H9 (cell line): Measurements from ENCODE around the gene AFF2. TPM values are rescaled to one million over a fixed set of nuclear protein-coding genes. Genes with fewer than 3 reads are reported as not detected.

Source experiments
- DNase-seq: peaks from one replicate; pipeline ENCODE4 v3.0.0-alpha.2; 2017
- H2AFZ ChIP-seq: one replicate; pipeline ENCODE4 v1.6.1; 2013; ENCODE audit warnings: mild to moderate bottlenecking, low read length, control low read depth, moderate library complexity
- H2AK5ac ChIP-seq: 2 replicates; pipeline ENCODE4 v1.6.1; 2013; ENCODE audit warnings: low read length, control low read depth, mixed read lengths; ENCODE audit not compliant: insufficient read length
- H2BK120ac ChIP-seq: one replicate; pipeline ENCODE4 v1.6.1; 2013; ENCODE audit warnings: low read depth, mild to moderate bottlenecking, low read length, control low read depth, inconsistent platforms; ENCODE audit not compliant: poor library complexity, severe bottlenecking
- H2BK12ac ChIP-seq: 2 replicates; pipeline ENCODE4 v1.6.1; 2013; ENCODE audit warnings: low read length, control low read depth, mixed read lengths, low read depth; ENCODE audit not compliant: insufficient read length
- H2BK15ac ChIP-seq: 2 replicates; pipeline ENCODE4 v1.6.1; 2013; ENCODE audit warnings: low read depth, low read length, control low read depth
- H2BK20ac ChIP-seq: one replicate; pipeline ENCODE4 v1.6.1; 2013; ENCODE audit warnings: low read depth, mild to moderate bottlenecking, low read length, control low read depth, inconsistent platforms; ENCODE audit not compliant: poor library complexity, severe bottlenecking
- H2BK5ac ChIP-seq: 2 replicates; pipeline ENCODE4 v1.6.1; 2013; ENCODE audit warnings: low read length, control low read depth, mixed read lengths; ENCODE audit not compliant: insufficient read length
- H3K14ac ChIP-seq: 2 replicates; pipeline ENCODE4 v1.6.1; 2013; ENCODE audit warnings: low read length, control low read depth; ENCODE audit not compliant: insufficient read depth
- H3K18ac ChIP-seq: 2 replicates; pipeline ENCODE4 v1.6.1; 2013; ENCODE audit warnings: low read depth, mild to moderate bottlenecking, mixed read lengths, low read length, control low read depth; ENCODE audit not compliant: insufficient read length
- H3K23ac ChIP-seq: 2 replicates; pipeline ENCODE4 v1.6.1; 2013; ENCODE audit warnings: low read length, control low read depth, mixed read lengths, low read depth; ENCODE audit not compliant: insufficient read length
- H3K23me2 ChIP-seq: 2 replicates; pipeline ENCODE4 v1.6.1; 2013; ENCODE audit warnings: low read depth, mild to moderate bottlenecking, mixed read lengths, low read length, control low read depth; ENCODE audit not compliant: insufficient read length, poor library complexity, severe bottlenecking
- H3K27ac ChIP-seq: 2 replicates; pipeline ENCODE4 v1.5.1; 2013; ENCODE audit warnings: low read length, control low read depth, mixed read lengths, low read depth; ENCODE audit not compliant: insufficient read length
- H3K27me3 ChIP-seq: 2 replicates; pipeline ENCODE4 v1.6.1; 2013; ENCODE audit warnings: low read length, control low read depth, inconsistent platforms; ENCODE audit not compliant: insufficient read depth
- H3K4ac ChIP-seq: 2 replicates; pipeline ENCODE4 v1.6.1; 2013; ENCODE audit warnings: low read depth, mild to moderate bottlenecking, control low read depth, inconsistent platforms, low read length, moderate library complexity
- H3K4me1 ChIP-seq: 2 replicates; pipeline ENCODE4 v1.6.1; 2013; ENCODE audit warnings: low read length, control low read depth, inconsistent platforms; ENCODE audit not compliant: insufficient read depth
- H3K4me2 ChIP-seq: 2 replicates; pipeline ENCODE4 v1.6.1; 2013; ENCODE audit warnings: low read length, control low read depth, mixed read lengths; ENCODE audit not compliant: insufficient read length, insufficient read depth
- H3K56ac ChIP-seq: 2 replicates; pipeline ENCODE4 v1.6.1; 2013; ENCODE audit warnings: low read depth, mild to moderate bottlenecking, mixed read lengths, low read length, control low read depth; ENCODE audit not compliant: insufficient read length
- H3K79me1 ChIP-seq: 2 replicates; pipeline ENCODE4 v1.6.1; 2013; ENCODE audit warnings: low read depth, mild to moderate bottlenecking, moderate library complexity, low read length, control low read depth, inconsistent platforms; ENCODE audit not compliant: insufficient read depth, poor library complexity, severe bottlenecking
- H3K79me2 ChIP-seq: 2 replicates; pipeline ENCODE4 v1.6.1; 2013; ENCODE audit warnings: low read length, control low read depth, inconsistent platforms; ENCODE audit not compliant: insufficient read depth
- H3K9ac ChIP-seq: 2 replicates; pipeline ENCODE4 v1.6.1; 2013; ENCODE audit warnings: low read length, control low read depth, mixed read lengths; ENCODE audit not compliant: insufficient read length; ENCODE audit errors: extremely low read depth
- H3K9me3 ChIP-seq: one replicate; pipeline ENCODE4 v1.6.1; 2013; ENCODE audit warnings: low read depth, low read length, inconsistent platforms; ENCODE audit not compliant: control insufficient read depth
- H3T11ph ChIP-seq: one replicate; pipeline ENCODE4 v1.6.1; 2013; ENCODE audit warnings: mild to moderate bottlenecking, low read length, control low read depth, inconsistent platforms
- H4K20me1 ChIP-seq: one replicate; pipeline ENCODE4 v1.6.1; 2013; ENCODE audit not compliant: control insufficient read depth, insufficient read length, insufficient read depth
- H4K5ac ChIP-seq: 2 replicates; pipeline ENCODE4 v1.6.1; 2013; ENCODE audit warnings: low read depth, mild to moderate bottlenecking, mixed read lengths, low read length, control low read depth; ENCODE audit not compliant: insufficient read length
- H4K8ac ChIP-seq: replicated peaks from 2 replicates; pipeline ENCODE4 v1.6.1; 2013; ENCODE audit warnings: low read length, control low read depth, mixed read lengths, low read depth; ENCODE audit not compliant: insufficient read length
- H4K91ac ChIP-seq: 2 replicates; pipeline ENCODE4 v1.6.1; 2013; ENCODE audit warnings: low read depth, mild to moderate bottlenecking, moderate library complexity, mixed read lengths, low read length, control low read depth; ENCODE audit not compliant: insufficient read length
- H3K27ac Mint-ChIP-seq, 3 experiments: 2 replicates in 2 of 3; 3 replicates in 1 of 3; pipeline ENCODE4 v1.8.0; 2020 to 2021; ENCODE audit warnings: mixed read lengths in 3 of 3, mild to moderate bottlenecking in 1 of 3, moderate library complexity in 1 of 3
- H3K27me3 Mint-ChIP-seq: 2 replicates; pipeline ENCODE4 v1.8.0; 2021; ENCODE audit warnings: low read depth, mild to moderate bottlenecking, moderate library complexity, mixed read lengths
- H3K36me3 Mint-ChIP-seq, 3 experiments: 2 replicates in 2 of 3; 3 replicates in 1 of 3; pipeline ENCODE4 v1.8.0; 2020 to 2021; ENCODE audit warnings: low read depth in 3 of 3, mixed read lengths in 3 of 3; ENCODE audit not compliant: insufficient read depth in 1 of 3
- H3K4me1 Mint-ChIP-seq, 2 experiments: 2 replicates each; pipeline ENCODE4 v1.8.0; 2020; ENCODE audit warnings: mixed read lengths in 2 of 2
- H3K4me3 Mint-ChIP-seq, 2 experiments: 2 replicates in 1 of 2; 3 replicates in 1 of 2; pipeline ENCODE4 v1.8.0; 2020 to 2021; ENCODE audit warnings: mild to moderate bottlenecking in 2 of 2, mixed read lengths in 2 of 2, moderate library complexity in 1 of 2
- H3K9me3 Mint-ChIP-seq, 2 experiments: 2 replicates in 1 of 2; 3 replicates in 1 of 2; pipeline ENCODE4 v1.8.0; 2020; ENCODE audit warnings: mild to moderate bottlenecking in 2 of 2, mixed read lengths in 2 of 2, moderate library complexity in 1 of 2
- CTCF ChIP-seq: fragments of 200-600 bp; sonication (generic); conservative IDR thresholded peaks from 3 replicates; pipeline ENCODE4 v1.8.0; 2021; ENCODE audit warnings: antibody characterized with exemption, mild to moderate bottlenecking
- WGBS: extraction: QIAGEN DNeasy Blood & Tissue Kit; methylation state at CpG from one replicate; pipeline ENCODE4 v1.1.7; 2013; ENCODE audit warnings: missing lambda C conversion rate, low lambda C conversion rate, mixed read lengths; ENCODE audit not compliant: insufficient read length; ENCODE audit errors: extremely low coverage; 5-methylcytosine and 5-hydroxymethylcytosine counted together
- total RNA-seq: library from RNA; stranded (reverse); gene quantifications from 2 replicates; pipeline ENCODE4 v1.2.1, GENCODE V29; 2021

The AFF2 gene
- total RNA-seq, 1 experiment from 2014 or later: 14.6 TPM

GRCh38 chrX:148534291-148534690 is 33.9 kb downstream of the AFF2 start:
- H3K14ac ChIP-seq: no peak overlapping the region
- H3K27ac Mint-ChIP-seq: no peak overlapping the region
- no peak overlapping the region for H2BK20ac ChIP-seq
- TF ChIP-seq CTCF: no peak
- no peak overlapping the region for H2BK120ac ChIP-seq
- no peak overlapping the region for H2BK15ac ChIP-seq
- H2AFZ ChIP-seq: no peak overlapping the region
- no peak overlapping the region for H3K9ac ChIP-seq
- peaks cover 12 to 13% of the 10 kb centered on the region in 2 experiments for H3K4me1 Mint-ChIP-seq
- H3K27me3 Mint-ChIP-seq: no peaks in the 10 kb centered on the region; the same call in 1 of the 2 replicates
- H3K36me3 Mint-ChIP-seq: no peaks in the 10 kb centered on the region; a peak in 1 of 7 replicates
- no peak overlapping the region for H3K4ac ChIP-seq
- no peak overlapping the region for H4K5ac ChIP-seq
- no peak overlapping the region for H3K23ac ChIP-seq
- no peak overlapping the region for H2AK5ac ChIP-seq
- H3K4me1 ChIP-seq: no peaks in the 10 kb centered on the region
- H4K91ac ChIP-seq: no peak overlapping the region
- no peak overlapping the region for H3T11ph ChIP-seq
- no peak for DNase-seq
- no peaks in the 10 kb centered on the region for H3K27me3 ChIP-seq
- no peak overlapping the region for H3K4me2 ChIP-seq
- no peak overlapping the region for H2BK5ac ChIP-seq
- WGBS: no CpG with 5 or more reads among the region's 2 CpGs
- peaks cover 29% of the 10 kb centered on the region for H3K9me3 ChIP-seq
- H3K56ac ChIP-seq: no peak overlapping the region
- H3K79me1 ChIP-seq: no peaks in the 10 kb centered on the region
- H4K8ac ChIP-seq: no peak overlapping the region
- no peak overlapping the region for H2BK12ac ChIP-seq
- no peaks in the 10 kb centered on the region for H3K79me2 ChIP-seq
- H3K4me3 Mint-ChIP-seq: no peak overlapping the region
- no peak overlapping the region for H3K27ac ChIP-seq
- peaks cover 55 to 66% of the 10 kb centered on the region in 2 experiments for H3K9me3 Mint-ChIP-seq
- H4K20me1 ChIP-seq: no peaks in the 10 kb centered on the region
- H3K23me2 ChIP-seq: no peaks in the 10 kb centered on the region
- H3K18ac ChIP-seq: no peak overlapping the region
